NCI-H1417 treated with DMSO at 0.1 percent for 48 hours (cell line): ENCODE data around the gene CTNNBL1.

Source experiments
- DNase-seq: peaks from one replicate; lab custom pipeline; 2025; lab: John Stamatoyannopoulos, UW

CTNNBL1 gene

DNA sequence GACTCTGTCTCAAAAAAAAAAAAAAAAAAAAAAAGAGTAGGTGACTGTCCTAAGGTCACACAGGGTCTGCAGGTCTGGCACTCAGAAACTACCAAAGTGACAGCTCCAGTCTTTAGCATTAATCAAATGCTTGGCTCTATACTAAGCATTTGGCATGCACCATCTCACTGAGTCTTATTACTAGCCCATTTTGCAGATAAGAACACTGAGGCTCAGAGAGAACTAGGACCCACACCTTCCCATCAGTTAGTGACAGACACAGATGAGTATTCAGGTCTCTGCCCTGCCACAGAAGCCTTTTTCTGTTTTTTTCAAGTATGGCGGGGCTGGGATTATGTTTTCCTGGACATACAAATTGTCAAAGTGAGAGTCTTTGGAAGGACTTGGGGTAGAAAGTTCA, 186.0 kb downstream of the CTNNBL1 start:
- DNase-seq: no peak

DNA sequence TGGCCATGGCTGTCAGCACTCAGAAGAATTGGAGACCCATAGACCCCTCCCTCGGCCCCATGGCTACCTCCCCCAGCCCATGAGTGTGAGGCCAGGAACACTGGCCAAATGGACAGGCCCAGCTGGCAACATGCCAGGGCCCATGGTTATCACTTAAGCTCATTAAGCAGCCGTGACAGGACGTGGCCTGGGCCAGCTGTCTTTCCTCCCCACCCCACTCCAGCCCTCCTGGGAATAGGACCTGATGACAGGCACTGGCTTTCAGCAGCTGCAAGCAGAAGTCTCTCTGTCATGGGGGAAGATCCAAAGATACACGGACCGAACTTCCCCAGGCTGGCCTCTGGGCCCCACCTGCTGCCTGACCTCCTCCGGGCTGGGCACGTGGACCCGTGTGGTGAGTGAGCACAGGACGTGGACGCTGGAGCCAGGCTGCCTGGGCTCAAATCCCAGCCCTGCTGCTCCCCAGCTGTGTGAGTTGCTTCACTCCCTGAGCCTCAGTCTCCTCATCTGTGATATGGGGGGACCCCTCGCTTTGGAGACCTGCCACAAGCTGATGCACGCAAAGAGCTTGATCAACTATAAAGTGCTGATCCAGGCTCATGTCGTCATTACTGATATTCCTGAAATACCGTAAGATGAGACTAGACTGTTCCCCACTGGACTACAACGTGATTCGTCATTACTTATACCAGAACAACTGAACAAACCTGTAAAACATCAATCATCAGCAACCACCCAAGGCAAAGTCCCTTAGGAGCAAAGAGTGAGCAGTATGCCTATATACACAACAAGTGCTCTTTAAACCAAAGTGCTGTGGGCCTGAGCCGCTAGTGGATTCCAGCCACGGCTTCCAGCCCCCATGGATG, 187.1 kb downstream of the CTNNBL1 start:
- no peak for DNase-seq

DNA sequence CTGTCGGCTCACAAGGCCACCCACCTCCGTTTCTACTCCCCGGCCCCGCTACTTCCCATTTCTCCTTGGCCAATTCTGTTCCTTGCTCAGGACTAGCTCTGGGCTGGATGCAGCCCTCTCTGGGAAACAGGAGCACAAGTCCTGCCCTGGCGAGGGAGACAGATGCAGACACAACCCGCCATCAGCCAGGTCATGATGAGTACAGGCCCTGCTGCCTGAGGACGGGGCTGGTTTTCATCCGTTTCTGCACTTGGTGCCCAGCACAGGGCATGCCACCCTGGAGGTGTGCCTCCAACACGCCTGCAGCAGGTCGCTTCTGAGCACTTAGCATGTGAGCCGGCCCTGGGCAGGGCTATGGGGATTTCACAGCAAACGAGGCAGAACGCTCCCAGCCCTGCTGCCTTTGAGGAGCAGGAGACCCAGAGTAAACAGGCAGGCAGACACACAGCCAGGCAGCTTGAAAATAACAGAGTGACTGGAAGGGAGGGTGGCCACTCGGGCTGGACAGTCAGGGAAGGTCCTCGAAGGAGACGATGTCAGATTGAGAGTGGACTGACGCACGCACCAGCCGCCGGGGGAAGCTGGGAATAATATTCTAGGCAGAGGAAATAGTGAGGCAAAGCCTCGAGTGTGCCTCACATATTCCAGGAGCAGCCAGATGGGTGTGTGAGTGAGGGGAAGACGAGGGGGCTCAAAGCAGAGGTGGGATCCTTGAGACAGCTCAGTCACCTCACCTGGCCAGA, 187.9 kb downstream of the CTNNBL1 start:
- DNase-seq: no peak

DNA sequence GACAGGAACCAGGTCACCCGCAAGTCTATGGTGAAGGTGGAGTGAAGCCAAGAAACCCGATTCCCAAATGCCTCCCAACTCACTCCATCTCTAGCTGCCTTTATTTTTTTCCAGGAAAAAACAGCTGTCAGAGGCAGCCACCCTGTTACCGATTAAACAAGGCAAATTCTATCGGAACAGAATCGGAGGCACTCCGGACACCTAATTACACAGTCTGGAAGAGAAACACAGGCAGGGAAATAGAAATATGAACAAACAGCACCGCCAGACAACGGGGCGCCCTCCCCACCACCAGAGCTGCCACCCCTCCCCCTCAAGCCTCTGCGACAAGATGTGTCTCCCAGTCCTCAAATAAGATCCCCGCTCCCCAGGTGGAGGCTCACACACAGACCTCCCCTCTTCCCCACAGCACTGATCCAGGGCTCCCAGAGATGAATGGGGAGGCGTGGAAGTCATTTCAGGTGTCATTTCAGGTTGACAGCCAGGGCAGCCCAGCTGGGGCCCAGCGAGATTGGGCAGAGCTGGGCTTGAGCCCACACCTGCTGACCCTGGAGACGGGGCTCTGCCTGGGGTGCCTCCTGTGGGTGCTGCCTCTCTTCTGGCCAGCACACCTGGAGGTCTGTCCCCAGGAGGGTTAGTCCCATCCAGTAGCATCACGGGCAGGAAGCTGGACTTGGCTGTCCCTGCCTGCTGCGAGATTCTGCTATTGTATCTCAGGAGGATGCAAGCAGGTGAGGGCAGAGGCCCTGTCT, 189.3 kb downstream of the CTNNBL1 start:
- no peak for DNase-seq

DNA sequence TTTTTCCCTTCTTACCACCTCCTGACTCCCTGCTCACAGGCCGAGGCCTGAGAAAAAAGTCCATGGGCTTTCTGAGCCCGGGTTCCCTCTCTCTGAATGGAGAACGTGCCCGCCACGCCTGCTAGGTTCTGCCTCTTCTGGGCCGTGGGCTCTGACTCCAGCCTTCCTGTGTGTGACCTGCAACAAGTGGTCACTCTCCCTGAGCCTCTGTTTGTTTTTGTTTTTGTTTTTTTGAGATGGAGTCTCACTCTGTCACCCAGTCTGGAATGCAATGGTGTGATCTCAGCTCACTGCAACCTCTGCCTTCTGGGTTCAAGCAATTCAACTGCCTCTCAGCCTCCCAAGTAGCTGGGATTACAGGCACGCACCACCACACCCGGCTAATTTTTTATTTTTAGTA, 191.2 kb downstream of the CTNNBL1 start:
- no peak for DNase-seq

DNA sequence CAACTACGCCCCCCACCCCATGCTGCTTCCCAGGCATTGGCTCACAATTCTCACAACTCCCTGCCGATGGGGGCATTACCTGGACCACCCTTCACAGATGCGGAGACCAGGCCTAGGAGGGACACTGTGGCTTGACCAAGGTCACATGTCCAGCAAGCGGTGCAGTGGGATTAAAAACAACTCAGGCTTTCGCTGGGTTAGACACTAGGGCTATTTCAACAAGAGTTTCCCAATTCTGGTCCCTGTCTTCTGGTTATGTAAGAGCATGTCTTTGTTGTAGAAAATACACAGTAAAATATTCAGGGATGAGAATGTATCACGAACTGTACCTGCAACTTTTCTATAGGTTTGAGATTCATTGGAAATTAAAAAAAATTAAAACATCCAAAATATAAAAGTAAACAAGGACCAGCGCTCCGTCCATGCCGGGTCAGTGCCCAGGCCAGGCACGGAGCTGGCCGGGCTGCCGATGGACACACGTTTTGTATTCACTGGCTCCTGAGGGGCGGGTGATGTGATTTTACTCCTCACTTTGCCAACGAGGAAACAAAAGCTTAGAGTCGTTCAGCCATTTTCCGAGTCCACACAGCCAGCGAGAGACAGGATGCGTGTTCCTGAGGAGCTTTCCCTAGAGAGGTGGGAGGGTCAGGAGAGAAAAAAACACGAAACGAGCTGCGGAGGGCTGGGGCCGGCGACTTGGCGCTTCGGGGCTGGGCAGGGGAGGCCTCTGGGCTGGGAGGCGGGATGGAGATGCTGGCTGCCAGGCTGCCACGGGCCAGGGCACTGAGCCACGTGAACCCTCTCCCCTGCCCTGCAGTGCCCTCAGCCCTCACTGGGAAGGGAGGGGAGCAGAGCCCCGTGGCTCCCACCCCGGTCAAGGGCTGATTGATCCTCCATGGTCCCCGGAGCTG, 192.0 kb downstream of the CTNNBL1 start:
- no peak for DNase-seq

DNA sequence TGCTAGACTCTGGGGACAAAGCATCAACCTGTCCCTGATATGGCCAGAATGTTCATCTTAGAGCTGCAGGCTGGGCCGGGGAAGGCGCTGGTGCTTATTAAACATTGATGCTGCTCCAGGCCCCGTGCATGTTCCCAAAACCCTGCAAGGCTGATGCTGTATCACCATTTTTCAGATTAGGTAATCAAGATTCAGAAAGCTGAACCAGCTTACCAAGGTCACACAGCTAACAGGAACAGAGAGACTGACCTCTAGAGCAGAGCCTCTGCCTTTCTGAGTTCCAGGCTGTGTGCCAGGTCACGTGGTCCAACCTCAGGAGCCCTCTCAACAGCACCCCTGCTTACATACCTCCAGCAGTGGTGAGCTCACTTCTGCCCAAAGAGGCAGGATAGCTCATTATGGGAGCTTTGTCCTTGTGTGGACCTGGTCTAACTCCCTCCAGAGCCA, 193.0 kb downstream of the CTNNBL1 start:
- DNase-seq: no peak

DNA sequence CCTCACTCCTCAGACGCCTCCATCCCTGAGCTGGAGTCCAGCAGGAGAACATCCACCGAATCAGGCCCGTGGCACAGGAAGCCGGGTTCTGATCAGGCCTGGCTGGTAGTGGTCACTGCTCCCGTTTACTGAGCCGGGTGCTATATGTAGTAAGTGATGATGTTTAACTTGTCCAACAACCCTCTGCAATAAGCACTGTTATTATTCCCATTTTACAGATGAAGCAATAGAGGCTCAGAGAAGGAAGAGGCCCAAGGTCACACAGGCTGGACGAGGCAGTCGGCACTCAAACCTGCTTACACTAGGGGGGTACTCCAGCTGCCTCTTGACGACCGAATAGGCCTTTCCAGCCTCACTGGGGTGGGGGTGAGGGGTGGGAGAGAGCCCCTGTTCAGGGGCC, 194.8 kb downstream of the CTNNBL1 start:
- DNase-seq: no peak

DNA sequence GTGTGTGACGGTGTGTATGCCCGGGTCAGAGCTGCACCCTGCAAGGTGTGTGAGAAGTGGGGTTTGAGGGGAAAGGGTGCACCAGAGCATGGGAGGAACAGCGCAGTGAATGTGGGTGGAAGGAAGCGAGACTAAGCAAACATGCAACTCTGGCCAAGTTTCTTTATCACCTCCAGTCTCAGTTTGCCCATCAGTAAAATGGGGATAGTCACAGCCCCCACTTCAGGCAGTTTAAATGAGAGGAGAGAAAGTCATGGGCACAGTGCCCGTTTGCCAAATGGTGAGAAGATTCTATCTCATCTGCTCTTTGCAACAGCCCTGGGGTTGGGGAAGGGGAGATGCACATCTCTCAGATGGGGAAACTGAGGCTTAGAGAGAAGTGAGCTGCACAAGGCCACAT, 196.3 kb downstream of the CTNNBL1 start:
- no peak for DNase-seq

DNA sequence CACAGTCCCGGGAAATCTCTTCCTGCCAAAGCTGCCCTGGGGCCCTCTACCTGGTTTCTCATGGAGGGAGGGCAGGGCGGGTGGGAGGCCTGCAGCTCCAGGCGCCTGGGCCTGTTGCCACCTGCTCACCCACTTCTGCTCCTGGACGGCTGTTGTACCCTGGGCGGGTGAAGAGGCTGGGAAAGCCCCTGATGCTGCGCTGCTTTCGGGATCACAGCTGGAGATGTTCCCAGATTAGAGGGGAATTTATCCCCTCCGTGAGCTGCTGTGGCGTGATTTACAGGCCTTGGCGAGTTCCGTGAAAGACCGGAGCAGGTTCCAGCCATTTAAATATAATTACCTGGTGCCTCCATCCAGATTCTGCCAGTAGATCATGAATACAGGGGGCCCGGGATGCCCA, 196.8 kb downstream of the CTNNBL1 start:
- no peak for DNase-seq

DNA sequence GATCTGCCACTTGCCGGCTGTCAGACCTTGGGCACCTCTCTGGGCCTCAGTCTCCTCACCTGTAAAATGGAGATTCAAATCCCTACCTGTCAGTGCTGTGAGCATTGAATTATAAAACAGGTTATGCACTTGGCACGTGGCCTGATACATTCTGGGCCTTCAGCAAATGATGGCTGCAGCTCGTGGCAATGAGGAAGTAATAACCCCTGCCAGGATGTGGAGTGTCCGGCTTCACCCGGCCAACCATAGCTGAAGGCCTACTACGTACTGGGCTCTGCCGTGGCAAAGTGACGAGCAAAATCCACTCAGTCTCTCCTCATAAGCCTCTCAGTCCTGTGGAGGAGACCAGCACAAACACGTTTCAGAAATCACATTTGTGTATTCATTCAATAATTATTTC, 198.2 kb downstream of the CTNNBL1 start:
- DNase-seq: no peak

DNA sequence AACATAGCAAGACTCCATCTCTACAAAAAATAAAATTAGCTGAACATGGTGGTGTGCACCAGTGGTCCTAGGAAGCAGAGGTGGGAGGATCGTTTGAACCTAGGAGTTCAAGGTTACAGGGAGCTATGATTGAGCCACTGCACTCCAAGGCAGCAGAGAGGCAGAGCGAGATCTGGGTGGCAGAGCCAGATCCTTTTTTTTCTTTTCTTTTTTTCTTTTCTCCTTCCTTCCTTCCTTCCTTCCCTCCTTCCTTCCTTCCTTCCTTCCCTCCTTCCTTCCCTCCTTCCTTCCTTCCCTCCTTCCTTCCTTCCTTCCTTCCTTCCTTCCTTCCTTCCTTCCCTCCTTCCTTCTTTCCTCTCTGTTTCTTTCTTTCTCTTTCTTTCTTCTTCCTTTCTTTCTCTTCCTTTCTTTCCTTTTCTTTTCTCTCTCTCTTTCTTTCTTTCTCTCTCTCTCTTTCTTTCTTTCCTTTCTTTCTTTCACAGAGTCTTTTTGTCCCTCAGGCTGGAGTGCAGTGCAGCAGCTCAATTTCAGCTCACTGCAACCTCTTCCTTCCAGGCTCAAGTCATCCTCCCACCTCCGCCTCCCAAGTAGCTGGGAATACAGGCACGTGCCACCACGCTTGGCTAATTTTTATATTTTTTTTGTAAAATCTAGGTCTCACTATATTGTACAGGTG, 199.9 kb downstream of the CTNNBL1 start:
- DNase-seq: no peak

DNA sequence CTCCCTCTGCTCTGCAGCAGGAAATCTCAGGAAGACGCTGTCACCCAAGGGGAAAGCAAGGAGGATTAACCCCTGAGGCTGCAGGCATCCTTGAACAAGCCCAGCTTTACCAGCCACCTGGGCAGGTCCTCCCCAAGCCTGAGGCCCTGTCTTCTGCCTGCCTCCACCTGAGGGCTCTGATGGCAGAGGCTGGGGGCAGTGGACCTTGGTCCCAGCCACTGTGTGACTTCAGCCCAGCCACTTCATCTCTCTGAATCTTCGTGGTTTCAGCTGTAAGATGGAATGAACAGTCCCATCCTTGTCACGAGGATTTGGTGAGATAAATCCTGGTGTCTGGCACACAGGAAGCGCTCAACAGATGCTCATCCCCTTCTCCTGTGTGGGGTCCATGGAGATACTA, 200.6 kb downstream of the CTNNBL1 start:
- DNase-seq: no peak

DNA sequence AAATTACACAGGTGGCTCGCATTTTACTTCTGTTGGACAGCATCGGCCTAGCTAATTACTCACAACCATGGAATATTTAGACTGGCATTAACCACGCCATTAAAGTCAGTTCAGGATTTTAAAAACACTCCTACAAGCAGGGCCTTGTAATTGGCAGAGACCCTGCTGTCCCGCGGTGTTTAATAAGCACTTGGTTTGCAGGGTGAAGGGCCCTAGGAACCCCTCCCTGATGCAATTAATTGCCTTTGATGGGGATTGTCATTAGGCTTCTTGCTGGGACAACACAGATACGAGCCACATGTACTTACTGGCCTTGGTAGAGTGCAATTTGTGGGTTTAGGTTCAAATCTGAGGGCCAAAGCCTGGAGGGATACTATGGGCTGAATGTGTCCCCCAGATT, 201.3 kb downstream of the CTNNBL1 start:
- DNase-seq: peak; percentile 88

DNA sequence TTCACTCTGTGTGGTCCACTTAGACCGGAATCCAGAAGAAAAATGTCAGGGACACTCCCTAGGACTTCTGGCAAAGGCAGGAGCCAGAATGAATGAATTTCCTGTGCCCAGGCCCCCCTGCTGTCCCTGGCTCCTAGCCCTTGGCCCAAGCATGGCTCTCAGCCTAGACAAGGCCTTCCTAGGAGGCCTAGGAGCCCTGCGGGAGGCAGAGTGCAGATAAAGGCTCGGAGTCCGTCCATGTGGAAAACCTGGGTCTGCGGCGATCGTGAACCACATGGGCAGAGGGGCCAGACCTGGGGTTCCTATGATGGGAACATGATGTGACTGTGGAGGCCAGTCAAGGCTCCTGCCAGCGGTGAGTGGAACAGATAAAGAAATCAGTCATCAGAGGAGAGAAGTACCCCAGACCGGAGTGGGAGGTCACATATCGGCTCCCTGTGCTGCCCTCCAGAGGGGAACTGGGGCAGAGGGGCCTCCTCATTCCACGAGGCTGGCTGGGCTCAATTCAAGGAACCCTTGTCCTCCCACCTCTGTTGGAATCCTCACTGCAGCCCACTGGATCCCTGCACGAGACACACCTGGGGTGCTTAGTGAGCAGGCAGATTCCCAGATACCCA, 203.2 kb downstream of the CTNNBL1 start:
- DNase-seq: no peak

DNA sequence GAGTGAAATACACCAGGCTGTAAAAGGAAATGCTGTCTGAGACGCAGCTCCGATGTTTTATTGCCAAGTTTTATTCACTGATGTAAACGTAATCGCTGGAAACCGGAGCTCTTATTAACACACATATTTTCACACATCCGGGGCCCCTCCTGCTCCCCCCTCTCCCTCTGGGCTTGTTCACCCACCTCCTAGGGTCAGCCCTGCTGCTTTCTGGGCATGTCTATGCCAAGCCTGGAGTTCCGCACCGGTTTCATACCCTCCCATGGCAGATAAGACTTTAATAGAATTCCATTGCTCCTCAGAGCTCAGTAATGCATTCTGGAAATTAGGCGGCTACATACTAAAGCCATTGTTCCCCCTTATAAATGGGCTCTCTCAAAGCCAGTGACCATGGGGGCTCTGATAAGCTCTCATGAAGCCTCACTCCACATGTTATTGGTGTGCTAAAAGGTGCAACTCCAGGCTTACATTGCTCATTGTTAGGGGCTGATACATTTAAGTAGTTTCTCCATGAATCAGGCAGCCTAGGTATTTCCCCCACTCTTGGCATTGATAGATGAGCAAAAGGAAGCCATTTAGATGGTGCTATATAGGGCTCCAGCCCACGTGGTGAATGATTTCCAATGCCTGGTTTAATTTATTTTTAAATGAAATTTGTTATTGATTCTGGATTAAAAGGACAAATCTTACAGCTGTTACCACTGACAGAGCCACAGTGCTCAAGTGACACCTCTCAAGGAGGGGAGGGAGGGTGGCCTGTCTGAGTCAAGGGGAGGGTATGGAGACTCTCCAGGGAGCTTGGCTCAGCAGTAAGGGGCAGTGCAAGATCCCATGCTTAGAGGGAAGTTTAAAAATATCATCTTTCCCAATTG, 204.6 kb downstream of the CTNNBL1 start:
- DNase-seq: no peak

DNA sequence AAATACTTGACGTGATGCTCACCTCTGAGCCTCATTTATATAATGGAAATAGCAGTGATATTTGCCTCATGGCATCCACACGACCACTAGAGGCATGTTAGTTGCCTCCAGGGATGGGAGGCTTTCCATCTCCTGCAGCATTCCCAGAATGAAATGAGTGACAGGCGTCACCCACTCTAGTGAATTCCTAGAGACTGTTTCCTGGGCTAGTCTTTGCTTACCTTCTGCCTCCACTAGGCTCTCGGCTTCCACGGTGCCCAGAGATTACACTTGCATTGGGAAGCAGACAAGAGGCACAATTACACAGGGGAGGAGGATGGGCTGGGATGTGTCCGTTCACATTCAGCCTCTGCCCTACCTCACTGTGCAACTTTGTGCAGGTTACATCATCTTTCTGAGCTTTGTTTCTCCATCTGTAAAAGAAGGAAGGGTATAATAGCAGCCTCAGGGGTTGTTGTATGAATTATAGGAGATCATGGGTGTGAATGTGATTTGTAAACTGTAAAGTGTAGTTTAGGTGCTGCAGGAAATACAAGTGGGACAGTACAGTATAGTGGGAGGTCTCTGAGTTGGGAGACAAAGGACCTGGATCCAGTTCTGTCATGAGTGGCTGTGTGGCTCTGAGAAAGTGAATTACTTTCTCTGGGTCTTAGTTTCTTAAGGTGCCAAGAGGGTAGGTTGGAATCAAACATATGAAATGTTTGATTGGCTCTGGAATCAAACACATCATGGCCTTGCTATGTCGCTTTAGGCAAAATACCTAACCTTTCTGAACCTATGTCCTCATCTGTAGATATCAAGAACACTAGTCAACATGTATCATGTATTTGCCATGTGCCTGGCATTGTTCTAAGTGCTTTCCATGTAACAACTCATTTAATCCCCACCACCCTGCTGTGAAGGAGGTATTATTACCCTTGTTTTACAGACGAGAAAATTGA, 205.5 kb downstream of the CTNNBL1 start:
- DNase-seq: no peak

DNA sequence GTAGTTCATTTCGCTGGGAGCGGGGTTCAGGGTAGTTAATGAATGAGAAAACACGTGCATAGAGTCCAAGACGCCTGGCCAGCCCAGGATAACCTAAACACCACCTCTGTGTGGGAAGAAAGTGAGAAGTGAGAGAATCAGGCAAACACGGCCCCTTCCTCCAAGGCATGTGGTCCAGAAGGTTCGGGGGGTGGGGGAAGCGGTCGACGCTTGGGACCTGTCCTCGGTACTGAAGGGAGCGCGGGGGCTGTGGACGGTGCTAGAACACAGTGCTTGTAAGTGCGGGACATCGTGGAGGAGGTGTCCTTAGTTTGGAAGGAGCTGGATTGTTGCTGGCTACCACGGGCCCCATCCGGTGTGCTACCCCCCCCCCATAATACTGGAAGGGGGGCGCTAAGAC, 207.4 kb downstream of the CTNNBL1 start:
- DNase-seq: no peak
